ENCODE results near the gene CHFR. TPM values are rescaled to one million over a fixed set of nuclear protein-coding genes. Genes with fewer than 3 reads are reported as not detected.

The CHFR gene
- total RNA-seq, 1 experiment from 2014 or later, result 49.5 TPM

DNA sequence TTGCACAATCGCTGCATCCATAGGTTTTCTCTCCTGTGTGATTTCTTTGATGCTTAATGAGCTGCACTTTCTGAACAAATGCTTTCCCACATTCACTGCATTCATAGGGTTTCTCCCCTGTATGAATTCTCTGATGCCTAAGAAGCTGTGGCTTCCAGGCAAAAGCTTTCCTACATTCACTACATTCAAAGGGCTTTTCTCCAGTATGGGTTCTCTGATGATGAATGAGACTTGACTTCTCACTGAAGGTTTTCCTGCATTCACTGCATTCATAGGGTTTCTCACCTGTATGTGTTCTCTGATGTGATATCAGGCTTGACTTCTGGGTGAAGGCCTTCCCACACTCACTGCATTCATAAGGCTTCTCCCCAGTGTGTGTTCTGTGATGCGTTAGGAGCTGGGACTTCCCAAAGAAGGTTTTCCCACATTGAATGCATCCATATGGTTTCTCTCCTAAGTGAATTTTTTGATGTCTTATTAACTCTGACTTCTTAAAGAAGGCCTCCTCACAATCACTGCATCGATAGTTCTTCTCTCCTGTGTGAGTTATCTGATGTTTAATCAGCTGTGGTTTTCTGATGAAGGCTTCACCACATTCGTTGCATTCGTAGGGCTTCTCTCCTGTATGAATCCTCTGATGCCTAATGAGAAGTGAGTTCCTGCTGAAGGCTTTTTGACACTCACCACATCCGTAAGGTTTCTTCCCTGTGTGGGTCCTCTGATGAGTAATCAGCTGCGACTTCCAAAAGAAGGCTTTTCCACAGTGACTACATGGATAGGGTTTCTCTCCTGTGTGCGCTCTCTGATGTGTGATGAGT lies 38.4 kb upstream of the CHFR start:
- Mint-ChIP-seq H3K27me3 (ENCODE audit: unreplicated experiment) (no peaks in the 10 kb centered on the region), H3K36me3 (ENCODE audit: insufficient read depth, unreplicated experiment) (peaks cover 27% of the 10 kb centered on the region), H3K9me3 (ENCODE audit: low read depth, unreplicated experiment) (peaks cover 47% of the 10 kb centered on the region)

GRCh38 chr12:132924356-132924755 lies 37.0 kb upstream of the CHFR start:
- Mint-ChIP-seq H3K9me3 (ENCODE audit: low read depth, unreplicated experiment) (peaks cover 44% of the 10 kb centered on the region), H3K27ac (ENCODE audit: unreplicated experiment) (no peak overlapping the region), H3K36me3 (ENCODE audit: insufficient read depth, unreplicated experiment) (peaks cover 27% of the 10 kb centered on the region), H3K4me3 (ENCODE audit: low read depth, unreplicated experiment) (no peak overlapping the region), H3K4me1 (ENCODE audit: low read depth, unreplicated experiment) (no peaks in the 10 kb centered on the region), H3K27me3 (ENCODE audit: unreplicated experiment) (no peaks in the 10 kb centered on the region)
- CTCF ChIA-PET, result no interaction called here
- intact Hi-C loops (cut with micrococcal nuclease; ENCODE audit: unreplicated experiment), result no loop called here
- no peak for DNase-seq
- TF ChIP-seq, protein P1, sequence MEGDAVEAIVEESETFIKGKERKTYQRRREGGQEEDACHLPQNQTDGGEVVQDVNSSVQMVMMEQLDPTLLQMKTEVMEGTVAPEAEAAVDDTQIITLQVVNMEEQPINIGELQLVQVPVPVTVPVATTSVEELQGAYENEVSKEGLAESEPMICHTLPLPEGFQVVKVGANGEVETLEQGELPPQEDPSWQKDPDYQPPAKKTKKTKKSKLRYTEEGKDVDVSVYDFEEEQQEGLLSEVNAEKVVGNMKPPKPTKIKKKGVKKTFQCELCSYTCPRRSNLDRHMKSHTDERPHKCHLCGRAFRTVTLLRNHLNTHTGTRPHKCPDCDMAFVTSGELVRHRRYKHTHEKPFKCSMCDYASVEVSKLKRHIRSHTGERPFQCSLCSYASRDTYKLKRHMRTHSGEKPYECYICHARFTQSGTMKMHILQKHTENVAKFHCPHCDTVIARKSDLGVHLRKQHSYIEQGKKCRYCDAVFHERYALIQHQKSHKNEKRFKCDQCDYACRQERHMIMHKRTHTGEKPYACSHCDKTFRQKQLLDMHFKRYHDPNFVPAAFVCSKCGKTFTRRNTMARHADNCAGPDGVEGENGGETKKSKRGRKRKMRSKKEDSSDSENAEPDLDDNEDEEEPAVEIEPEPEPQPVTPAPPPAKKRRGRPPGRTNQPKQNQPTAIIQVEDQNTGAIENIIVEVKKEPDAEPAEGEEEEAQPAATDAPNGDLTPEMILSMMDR (IDR thresholded peaks at IDR 0.05; ENCODE audit: unreplicated experiment), result no peak
- BruUV-seq (replicated peaks), result no TSS peak

More for the DNA sequence above, 38.4 kb upstream of the CHFR start:
- no TSS peak for BruUV-seq (replicated peaks)
- Mint-ChIP-seq H3K4me3 (ENCODE audit: low read depth, unreplicated experiment) (no peak overlapping the region), H3K4me1 (ENCODE audit: low read depth, unreplicated experiment) (no peaks in the 10 kb centered on the region), H3K27ac (ENCODE audit: unreplicated experiment) (peak overlapping the region; percentile 65)
- TF ChIP-seq, protein P1 (IDR thresholded peaks at IDR 0.05; ENCODE audit: unreplicated experiment), result no peak
- no peak for DNase-seq
- CTCF ChIA-PET, result no interaction called here
- intact Hi-C loops (cut with micrococcal nuclease; ENCODE audit: unreplicated experiment), result no loop called here

DNA sequence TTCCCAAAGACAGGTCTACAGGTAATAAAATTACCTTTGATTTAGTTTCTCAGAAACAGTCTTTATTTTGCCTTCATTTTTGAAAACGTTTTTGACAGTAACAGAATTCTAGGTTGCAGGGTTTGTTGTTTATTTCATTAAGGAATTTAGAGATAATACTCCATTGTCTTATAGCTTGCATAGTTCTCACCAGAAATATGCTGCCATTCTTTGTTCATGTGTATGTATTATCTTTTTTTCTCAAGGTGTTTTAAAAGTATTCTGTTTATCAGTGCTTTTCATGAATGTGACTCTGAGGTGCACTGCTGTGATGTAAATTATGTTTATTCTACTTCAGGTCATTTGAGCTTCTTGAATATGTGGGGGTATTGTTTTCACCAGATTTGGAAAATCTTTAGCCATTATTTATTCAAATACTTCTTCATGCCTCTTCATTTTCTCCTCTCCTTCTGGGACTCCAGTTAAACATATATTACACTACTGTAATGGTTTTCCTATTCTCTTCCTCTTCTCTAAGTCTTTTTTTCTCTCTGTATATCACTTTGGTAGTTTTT lies 36.0 kb upstream of the CHFR start:
- CTCF ChIA-PET, result interaction anchor here (0.5 kb wide), 1 partner anchor 33 kb away, joined by 5 read pairs; the partner anchor contains the start of gene ZNF605
- TSS peak; percentile 12 for BruUV-seq (replicated peaks)

DNA sequence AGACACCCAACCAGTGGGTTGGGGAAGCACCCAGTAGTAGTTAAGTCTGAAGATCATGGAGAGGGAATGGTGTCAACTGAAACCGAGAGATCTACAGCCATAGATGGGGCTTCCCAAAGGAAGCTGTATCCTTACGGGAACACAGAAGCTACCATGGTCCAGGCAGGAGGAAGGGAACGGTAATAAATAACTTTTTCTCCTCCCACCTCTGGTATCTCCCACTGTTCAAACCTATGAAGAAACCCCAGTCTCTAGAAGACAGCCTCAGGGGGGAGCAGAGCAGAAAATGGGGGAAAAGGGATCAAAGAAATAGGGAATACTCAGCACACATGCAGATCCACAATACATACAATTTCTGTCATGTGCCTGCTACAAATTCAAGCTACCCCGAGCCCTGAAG lies 35.3 kb upstream of the CHFR start:
- no peaks in the 10 kb centered on the region for H3K27me3 Mint-ChIP-seq (ENCODE audit: unreplicated experiment)
- CTCF ChIA-PET, result interaction anchor here (0.5 kb wide), 1 partner anchor 34 kb away, joined by 5 read pairs; the partner anchor contains the start of gene ZNF605
- no peak for DNase-seq
- H3K36me3 Mint-ChIP-seq (ENCODE audit: insufficient read depth, unreplicated experiment), result peaks cover 30% of the 10 kb centered on the region
- no peak overlapping the region for H3K4me3 Mint-ChIP-seq (ENCODE audit: low read depth, unreplicated experiment)
- no TSS peak for BruUV-seq (replicated peaks)
- TF ChIP-seq, protein P1 (IDR thresholded peaks at IDR 0.05; ENCODE audit: unreplicated experiment), result no peak
- no peaks in the 10 kb centered on the region for H3K4me1 Mint-ChIP-seq (ENCODE audit: low read depth, unreplicated experiment)
- no peak overlapping the region for H3K27ac Mint-ChIP-seq (ENCODE audit: unreplicated experiment)
- peaks cover 42% of the 10 kb centered on the region for H3K9me3 Mint-ChIP-seq (ENCODE audit: low read depth, unreplicated experiment)
- intact Hi-C loops (cut with micrococcal nuclease; ENCODE audit: unreplicated experiment), result no loop called here

More for the DNA sequence above, 36.0 kb upstream of the CHFR start:
- TF ChIP-seq, protein P1 (IDR thresholded peaks at IDR 0.05; ENCODE audit: unreplicated experiment), result no peak
- Mint-ChIP-seq H3K27ac (ENCODE audit: unreplicated experiment) (no peak overlapping the region), H3K4me3 (ENCODE audit: low read depth, unreplicated experiment) (no peak overlapping the region), H3K9me3 (ENCODE audit: low read depth, unreplicated experiment) (peaks cover 40% of the 10 kb centered on the region), H3K36me3 (ENCODE audit: insufficient read depth, unreplicated experiment) (peaks cover 27% of the 10 kb centered on the region), H3K27me3 (ENCODE audit: unreplicated experiment) (no peaks in the 10 kb centered on the region), H3K4me1 (ENCODE audit: low read depth, unreplicated experiment) (no peaks in the 10 kb centered on the region)
- no peak for DNase-seq
- intact Hi-C loops (cut with micrococcal nuclease; ENCODE audit: unreplicated experiment), result no loop called here

All from Calu3 (cell line).